Anterior cingulate cortex (tissue), 58 donors: ENCODE results near the gene EHMT1.

Experiments
- DNase-seq, 58 donors: peaks; one replicate each; lab custom pipeline; 2025; lab: John Stamatoyannopoulos, UW

Gene EHMT1

DNA sequence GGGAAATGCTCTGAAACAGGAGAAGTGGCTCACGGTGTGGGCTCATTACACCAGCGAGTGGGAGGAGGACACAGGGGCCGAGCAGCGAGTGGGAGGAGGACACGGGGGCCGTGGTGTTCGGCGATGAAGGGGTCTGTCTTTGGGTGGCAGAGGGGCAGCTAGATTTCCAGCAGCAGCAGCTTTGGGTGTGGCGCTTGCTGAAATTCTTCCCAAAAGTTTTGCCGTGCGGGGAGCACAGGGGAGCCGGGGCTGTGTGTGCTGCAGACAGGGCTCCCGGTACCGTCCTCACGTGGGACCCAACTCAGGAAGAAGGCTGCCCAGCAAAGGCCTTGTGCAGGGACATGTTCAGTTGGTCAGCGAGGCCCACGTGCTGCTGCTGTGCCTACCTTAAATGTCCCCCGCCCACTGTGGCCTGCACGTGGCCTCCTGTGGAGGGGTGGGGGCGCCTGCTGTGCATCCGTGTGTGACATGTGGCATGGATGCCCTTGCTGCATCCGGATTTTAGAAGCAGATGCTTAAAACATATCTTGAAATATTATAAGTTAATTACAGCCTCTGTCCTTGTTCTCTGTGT is 134.5 kb downstream of the EHMT1 start:
- DNase-seq = no peak

DNA sequence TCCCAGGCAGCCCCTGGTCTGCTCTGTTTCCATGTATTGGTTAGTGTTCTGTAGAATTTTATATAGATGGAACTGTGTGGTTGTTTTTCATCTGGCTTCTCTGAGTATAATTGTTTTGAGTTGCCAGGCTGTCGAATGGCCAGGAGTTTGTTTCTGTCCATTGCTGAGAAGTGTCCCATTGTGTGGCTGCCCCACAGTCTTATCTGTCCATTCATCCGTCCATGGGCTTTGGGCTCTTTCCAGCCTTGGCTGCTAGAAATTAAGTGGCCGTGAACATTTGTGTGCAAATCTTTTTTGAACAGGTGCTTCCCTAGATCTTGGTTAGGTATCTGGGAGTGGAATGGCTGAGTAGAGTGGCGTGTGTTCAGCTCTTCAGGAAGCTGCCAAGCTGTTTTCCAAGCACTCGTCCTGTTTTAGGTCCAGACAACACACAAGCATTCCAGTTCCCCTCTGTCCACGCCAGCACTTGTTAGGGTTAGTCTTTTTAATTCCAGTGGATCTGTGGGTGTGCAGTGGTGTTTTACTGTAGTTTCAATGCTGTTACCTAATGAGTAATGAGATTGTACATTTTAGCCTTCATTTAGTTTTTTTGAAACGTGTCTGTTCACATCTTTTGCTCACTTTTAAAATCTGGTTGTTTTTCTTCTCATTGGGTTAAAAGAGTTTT is 136.6 kb downstream of the EHMT1 start:
- no peak for DNase-seq

DNA sequence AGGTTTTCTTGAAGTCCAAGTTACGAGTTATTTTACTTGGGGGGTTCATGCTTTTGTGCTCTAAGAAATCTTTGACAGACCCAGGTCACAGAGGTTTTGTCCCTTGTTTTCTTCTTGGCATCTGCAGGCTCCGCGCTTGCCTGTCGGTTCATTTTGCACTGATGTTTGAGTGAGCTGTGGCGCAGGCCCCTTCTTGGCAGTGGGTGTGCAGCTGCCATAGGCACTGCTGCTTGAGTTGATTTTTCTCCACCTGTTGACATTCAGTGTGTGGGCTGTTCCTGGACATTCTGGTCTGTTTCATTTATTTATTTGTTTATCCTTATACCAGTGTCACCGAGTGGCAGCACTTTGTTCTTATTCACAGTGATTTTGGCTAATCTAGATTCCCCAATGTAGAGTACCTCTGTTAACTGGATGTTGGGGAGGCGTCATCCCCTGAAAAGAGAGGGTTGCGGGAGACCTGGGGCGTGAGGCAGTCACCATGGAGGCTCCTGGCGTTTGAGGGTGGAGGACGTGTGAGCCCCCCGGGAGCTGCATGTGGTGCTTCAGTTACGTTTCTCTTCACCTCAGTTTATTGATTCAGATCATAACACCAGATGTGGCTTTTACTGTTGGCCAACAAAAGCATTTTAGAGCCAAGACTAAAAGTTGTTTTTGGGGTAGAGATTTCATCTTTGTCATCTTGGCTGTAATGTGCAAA is 137.4 kb downstream of the EHMT1 start:
- DNase-seq = no peak

DNA sequence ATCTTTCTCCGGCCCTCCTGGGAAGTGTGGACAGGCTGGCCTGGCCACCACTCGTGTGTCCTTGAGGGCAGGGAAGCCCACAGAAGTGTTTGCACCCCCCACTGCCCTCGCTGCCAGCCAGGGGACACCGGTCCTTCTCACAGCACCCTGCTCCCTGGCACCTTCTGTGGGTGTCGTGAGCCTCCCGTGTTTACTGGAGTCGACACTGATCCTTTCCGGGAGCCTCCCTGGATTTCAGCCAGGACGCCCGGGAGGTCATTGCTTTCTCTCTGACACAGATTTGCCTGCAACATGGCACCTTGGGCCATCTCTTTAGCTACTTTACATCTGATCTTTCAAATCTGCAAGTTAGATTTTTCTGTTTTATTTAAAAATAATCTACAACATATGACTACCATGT is 138.3 kb downstream of the EHMT1 start:
- DNase-seq = no peak

DNA sequence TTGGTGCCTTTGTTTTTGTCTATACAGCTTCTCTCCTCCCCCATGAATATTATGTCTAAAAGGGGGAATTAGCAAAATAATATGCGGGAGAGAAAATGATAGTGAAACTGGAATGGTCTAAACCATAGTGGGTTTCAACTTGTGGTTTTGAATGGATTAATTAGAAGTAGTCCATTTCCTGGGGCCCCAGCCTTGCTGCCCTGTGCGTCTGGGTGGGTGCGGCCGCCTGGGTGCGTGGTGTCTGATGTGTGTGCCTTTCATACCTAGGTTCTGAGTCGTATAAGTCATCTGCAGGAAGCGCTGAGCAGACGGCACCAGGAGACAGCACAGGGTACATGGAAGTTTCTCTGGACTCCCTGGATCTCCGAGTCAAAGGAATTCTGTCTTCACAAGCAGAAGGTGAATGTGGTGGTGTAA is 138.8 kb downstream of the EHMT1 start:
- DNase-seq = no peak

DNA sequence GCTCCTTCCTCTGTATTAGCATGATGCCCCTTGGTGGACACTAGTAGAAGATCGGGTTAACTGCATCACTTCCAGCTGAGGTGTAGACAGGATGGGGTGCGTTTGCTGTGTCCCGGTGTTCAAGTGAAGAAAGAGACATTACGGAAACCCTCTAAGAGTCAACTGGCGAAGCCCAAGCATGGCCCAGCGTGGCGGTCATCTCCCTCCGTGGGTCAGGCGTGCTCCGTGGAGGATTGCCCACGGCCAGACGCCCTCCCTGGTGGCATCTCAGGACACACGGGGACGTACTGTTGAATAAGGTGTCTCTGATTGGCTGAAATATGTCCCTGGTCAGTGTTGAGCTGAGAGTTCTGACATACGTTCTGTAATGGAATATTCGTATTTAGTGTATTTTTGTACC is 139.3 kb downstream of the EHMT1 start:
- DNase-seq = no peak

DNA sequence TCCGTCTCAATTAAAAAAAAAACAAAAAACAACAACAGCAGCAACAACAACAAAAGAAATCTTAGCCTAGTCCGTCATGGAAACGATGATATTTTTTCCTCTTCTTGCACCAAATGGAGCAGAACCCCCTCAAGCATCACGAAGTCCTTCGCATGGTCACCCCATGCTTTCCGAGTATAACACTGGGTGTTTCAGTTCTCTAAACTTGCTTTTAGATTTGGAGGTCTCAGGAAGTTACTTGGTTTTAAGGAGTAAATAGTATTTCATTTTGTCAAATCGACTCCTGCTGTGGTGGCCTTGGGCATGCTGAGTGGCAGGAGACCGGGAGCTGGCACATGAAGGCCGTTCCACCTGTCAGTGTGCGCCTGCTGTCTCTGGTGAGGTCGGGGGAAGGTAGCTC is 140.3 kb downstream of the EHMT1 start:
- no peak for DNase-seq

DNA sequence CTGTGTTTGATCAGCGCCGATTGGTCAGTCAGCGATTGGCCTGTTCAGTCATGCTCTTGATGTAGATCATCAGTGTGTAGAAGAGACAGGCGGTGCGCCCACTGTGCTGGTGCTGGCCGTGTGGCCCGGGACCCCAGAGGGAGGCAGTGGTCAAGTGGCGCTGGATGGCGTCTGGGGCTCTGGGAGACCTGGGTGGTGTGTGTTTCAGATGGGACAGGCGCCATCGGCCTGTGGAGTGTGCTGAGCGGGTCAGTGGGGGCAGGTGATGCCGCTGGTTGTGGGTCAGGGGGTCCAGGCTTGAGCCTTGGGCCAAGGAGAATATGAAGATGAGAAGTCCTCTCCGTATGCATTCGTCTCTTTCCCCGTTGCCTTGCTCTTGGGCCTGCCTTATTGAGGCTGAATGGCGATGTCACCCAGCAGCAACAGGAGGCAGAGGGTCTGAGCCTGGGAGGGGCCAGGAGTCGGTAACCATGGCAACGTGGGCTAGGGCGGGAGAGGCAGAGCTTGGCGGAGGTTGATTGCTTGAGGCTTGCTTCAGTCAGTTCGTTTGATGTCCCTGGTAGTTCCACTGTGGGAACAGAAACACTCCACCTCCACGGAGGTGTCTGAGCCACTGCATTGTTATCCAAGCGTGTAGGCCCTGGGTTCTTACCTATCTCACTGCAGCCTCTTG is 141.0 kb downstream of the EHMT1 start:
- DNase-seq = no peak

DNA sequence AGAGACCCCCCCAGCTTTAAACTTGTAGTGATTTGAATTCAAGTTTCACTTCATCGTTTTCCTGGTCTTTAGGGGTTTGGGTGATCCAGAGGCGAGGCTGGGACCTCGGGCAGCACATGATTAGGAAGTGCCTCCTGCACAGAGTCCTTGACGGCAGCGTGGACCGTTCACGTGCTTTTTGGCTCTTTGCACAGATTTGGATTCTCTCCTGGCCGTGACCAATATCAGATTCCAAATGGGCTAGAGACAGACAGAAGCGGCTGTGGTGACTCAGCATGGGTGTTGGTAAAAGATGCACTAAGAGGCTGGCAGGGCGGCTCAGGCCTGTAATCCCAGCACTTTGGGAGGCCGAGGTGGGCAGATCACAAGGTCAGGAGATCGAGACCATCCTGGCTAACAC is 141.6 kb downstream of the EHMT1 start:
- DNase-seq = peak in 1 of 58 donors; percentile 13

DNA sequence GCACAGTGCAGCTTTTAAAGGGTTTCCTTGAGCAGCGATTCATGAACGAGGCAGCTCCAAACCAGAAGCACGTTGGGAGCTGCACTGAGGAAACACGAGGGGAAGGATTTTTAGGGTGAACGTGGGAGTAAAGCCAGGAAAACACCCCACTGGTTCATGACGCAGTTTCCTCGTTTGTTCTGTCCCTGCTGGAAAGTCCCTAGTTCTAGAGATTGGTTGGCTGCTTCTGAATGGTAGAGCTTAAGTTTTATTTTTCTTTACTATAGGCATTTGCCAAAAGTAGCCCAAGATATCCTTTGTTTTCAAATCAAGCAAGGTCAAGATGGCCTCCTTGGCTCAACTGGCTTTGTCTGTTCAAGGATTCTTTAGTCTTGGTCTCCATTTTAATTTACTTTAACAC is 142.2 kb downstream of the EHMT1 start:
- DNase-seq = no peak

DNA sequence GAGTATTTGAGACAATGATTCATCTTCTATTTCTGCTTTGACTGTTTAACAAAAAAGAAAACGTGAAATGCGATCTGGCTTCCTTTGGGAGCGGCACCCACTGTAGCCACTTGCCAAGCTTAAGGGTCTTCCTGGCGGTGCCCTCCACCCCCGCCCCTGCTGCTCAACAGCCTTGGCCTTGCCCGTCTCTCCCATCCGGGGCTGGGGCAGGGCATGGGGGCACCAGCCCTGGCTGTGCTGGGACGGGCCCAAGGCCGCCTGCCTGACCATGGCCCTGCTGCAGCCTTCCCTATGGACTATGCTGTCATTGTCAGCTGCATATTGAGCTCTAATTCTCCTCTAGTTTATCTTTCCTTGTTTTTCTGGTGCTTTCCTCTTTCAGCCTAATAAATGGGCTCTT is 143.0 kb downstream of the EHMT1 start:
- no peak for DNase-seq

DNA sequence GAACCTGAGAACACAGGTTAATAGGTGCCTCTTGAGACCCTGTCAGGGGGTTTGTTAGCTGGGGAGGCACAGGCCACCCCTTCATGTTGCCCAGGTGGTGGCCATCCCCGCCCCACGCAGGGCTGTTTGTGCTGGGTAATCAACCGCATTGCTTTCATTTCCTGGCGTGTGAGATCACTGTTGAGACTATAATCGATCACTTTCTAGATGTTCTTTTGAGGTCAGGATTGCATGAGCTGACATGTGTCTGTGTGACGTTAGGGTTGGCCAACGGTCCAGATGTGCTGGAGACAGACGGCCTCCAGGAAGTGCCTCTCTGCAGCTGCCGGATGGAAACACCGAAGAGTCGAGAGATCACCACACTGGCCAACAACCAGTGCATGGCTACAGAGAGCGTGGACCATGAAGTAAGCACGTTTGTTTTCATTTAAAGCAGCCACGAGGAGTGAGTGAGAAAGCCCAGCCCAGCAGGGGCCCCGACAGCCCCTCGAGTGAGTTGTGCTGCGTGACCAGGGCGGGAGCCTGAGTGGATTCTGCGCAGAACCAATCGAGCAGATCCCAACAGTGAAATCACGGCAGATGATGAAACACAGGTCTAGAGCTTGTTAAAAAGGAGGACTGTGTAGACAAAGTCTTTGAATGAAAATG is 143.7 kb downstream of the EHMT1 start:
- no peak for DNase-seq

DNA sequence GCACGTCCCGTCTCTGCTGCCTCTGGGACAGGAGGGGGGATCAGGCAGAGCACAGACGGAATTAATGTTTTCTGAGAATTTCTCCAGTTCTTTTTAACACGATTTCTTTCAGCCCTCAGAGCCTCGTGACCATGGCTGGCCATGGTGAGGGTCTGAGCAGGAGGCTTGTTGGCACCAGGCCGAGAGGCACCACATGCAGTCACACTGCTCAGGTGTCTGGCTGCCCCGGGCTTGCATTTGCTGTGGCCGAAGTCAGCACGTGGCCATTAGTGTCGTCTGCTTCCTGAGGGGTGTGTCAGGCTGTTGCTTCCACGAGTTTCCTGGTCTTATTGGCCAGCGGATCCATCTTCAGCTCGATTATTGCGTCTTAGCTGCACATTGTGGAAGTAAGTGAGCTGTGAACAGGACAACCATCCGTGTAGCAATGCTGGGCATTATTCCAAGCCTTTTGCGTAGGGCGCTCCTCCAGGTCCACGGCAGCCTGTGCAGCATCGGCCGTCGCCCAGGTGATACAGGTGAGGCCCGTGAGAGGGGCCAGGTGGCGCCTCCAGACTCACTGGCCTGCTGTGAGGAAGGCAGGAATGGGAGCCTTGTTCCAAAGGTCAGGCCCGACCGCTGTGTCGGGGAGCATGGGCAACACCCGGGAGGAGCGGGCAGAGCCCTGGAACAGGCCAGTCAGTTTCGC is 144.6 kb downstream of the EHMT1 start:
- no peak for DNase-seq

DNA sequence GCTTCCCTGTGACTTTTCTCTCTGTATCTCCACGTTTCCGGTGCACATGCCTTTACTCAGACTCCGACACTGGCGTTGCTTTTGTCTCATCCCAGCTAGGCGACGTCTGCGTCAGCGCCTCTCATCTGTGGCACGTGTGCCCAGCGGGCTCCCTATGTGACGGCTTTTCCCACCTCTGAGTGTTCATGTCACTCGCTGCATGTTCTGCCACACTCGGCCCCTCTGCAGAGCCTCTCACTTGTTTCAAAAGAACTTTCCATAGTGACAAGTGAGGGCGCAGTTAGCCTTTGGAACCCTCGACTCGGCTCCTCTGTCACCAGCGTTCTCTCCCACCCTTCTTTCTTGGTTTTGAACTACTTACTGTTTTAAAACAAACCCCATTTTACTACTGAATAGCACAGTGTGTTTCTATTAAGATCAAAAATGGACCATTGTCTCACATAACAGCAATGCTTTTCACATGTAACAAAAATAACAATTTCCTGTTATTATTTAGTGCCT is 145.4 kb downstream of the EHMT1 start:
- DNase-seq = peak in 23 of 58 donors; percentile 14 to 81 (median 51)

DNA sequence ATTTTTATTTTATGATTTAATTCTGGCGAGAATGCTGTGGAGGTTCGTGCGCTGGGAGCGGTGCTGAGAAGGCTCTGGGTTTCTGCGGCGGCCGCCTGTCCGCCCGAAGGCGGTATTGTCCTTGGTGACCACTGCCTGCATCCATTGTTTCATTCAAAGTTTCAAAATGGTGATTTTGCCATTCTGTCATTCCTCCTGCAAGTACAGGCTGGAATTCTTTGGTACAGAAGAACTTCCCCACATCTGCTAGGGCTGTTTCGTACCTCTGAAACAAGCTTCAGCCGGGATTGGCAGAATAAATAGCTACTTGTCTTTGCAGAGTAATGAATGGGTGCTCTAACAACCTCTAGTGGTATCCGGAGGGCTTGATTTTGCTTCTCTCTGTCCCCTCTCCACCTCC is 146.2 kb downstream of the EHMT1 start:
- DNase-seq = peak in 1 of 58 donors; percentile 12

DNA sequence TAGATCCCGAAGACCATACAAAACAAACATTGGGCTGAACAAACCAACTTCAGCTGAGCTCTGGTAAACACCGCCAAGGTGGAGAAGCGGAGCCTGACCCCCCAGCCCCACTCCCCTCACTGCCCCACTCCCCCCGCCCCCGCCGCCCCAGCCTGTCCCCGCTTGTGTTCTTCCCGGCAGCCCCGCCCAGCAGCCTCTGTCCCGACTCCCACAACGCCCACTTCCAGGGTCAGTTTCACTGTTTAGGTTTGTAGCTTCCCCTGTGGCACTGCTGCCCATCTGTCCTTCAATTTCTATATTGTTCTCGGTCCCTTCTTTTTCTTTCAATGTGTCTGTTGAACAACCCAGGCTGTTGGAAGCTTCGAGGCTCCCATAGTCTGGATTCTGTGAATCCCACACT is 146.7 kb downstream of the EHMT1 start:
- no peak for DNase-seq

DNA sequence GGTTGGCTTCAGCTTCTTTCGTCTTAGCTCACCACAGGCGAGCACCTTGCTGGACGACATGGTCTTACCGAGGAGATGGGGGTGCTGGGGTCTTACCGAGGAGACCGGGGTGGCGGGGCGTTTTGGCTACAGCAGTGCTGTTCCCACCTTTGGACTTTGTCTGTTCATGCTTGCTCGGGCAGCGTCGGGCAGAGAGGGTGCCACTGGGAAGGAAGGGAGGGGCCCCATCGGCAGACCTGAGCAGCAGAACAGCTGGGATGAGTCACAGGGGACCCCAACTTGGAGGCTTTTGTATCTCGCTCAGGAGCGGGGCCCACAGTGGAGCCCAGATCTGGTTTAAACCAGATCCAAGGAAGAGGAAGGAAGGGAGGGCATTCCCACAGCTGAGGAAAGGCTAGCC is 152.8 kb downstream of the EHMT1 start:
- DNase-seq = no peak

DNA sequence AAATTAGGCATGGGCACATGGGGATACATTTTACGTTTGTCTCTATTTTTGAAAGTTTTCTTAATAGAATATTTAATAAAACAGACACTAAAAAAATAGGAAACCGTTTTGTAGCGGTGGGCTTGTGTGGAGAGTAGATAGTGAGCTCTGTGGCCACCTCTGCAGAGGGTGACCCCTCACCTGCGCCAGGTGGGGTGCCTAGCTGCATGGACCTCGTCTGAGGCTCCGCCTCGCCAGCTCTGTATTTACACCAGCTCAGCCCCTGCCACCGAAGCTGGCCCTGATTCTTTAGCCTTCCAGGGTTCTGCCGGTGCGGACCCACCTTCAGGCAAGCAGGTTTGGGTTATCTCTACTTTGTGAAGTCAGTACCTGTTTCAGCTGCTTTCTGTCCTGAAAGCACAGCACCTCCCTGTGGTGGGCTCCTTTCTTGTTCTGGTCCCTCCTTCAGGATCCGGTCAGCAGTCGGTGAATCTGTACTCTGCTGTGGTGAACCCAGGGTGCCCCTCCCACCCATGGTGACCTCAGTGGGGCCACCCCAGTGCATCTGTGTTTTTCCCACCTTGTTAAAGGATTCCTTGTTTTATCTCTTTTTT is 153.6 kb downstream of the EHMT1 start:
- no peak for DNase-seq

DNA sequence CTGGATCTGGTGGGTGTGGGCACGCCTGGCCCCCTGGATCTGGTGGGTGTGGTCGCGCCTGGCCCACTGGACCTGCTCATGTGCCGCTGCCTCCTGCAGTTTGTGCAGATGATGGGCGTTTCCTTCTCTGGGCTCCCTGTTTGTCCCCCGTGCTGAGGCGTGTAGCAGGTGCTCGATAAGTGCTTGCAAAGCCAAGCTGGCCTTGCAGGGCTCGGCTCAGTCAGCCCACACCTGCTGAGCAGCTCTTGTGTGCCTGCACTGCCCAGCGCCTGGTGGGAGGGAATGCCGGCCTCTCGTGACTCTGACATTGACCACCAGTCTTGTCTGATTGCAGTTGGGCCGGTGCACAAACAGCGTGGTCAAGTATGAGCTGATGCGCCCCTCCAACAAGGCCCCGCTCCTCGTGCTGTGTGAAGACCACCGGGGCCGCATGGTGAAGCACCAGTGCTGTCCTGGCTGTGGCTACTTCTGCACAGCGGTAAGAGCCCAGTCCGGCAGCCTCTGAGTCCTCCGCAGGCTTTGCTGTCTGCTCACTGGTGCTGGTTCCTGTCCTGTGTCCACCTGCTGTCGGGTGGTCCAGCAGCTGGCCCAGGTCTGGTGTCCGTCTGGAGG is 156.1 kb downstream of the EHMT1 start:
- DNase-seq = no peak
